Activated naive CD8-positive, alpha-beta T cell treated with anti-CD3 and anti-CD28 coated beads, Interleukin-2, amount 50 U/mL, for 24 hours (primary cell): ENCODE data around the gene FOXP1.

Experiments
- ATAC-seq: fragments of 150-1000 bp; cut with Tn5 transposase; one replicate; pipeline ENCODE4 v1.10.0; 2021
- DNase-seq: peaks from one replicate; pipeline ENCODE4 v3.0.0; 2021
- H3K27ac Mint-ChIP-seq: one replicate; pipeline ENCODE4 v1.8.0; 2021; ENCODE audit warnings: mild to moderate bottlenecking, mixed read lengths
- H3K27me3 Mint-ChIP-seq: one replicate; pipeline ENCODE4 v1.8.0; 2021; ENCODE audit warnings: mixed read lengths
- H3K36me3 Mint-ChIP-seq: one replicate; pipeline ENCODE4 v1.8.0; 2021; ENCODE audit warnings: low read depth, mixed read lengths
- H3K4me1 Mint-ChIP-seq: one replicate; pipeline ENCODE4 v1.8.0; 2021; ENCODE audit warnings: mixed read lengths
- H3K4me3 Mint-ChIP-seq: one replicate; pipeline ENCODE4 v1.8.0; 2021; ENCODE audit warnings: mild to moderate bottlenecking, moderate library complexity, mixed read lengths
- H3K9me3 Mint-ChIP-seq: one replicate; pipeline ENCODE4 v1.8.0; 2021; ENCODE audit warnings: mixed read lengths

FOXP1 gene

GRCh38 chr3:71228156-71228866 is 355.2 kb downstream of the FOXP1 start:
- peaks cover 93% of the 10 kb centered on the region for H3K4me1 Mint-ChIP-seq
- no peak for ATAC-seq
- peak overlapping the region; percentile 98 for H3K27ac Mint-ChIP-seq
- peak overlapping the region; percentile 88 for H3K4me3 Mint-ChIP-seq
- H3K36me3 Mint-ChIP-seq, result peaks cover 27% of the 10 kb centered on the region
- no peak for DNase-seq
- no peaks in the 10 kb centered on the region for H3K9me3 Mint-ChIP-seq
- H3K27me3 Mint-ChIP-seq, result peaks cover 4% of the 10 kb centered on the region

GRCh38 chr3:71227270-71227661 is 356.3 kb downstream of the FOXP1 start:
- Mint-ChIP-seq H3K4me3 (peak overlapping the region; percentile 88), H3K27me3 (peaks cover 4% of the 10 kb centered on the region), H3K27ac (peak overlapping the region; percentile 98), H3K36me3 (peaks cover 30% of the 10 kb centered on the region), H3K4me1 (peaks cover 96% of the 10 kb centered on the region), H3K9me3 (no peaks in the 10 kb centered on the region)
- no peak for DNase-seq
- ATAC-seq, result peak; percentile 5

- Mint-ChIP-seq H3K9me3 (no peaks in the 10 kb centered on the region), H3K4me1 (peaks cover 92% of the 10 kb centered on the region), H3K27me3 (peaks cover 4% of the 10 kb centered on the region), H3K27ac (peak overlapping the region; percentile 98), H3K36me3 (peaks cover 25% of the 10 kb centered on the region), H3K4me3 (peak overlapping the region; percentile 88)
- ATAC-seq, result peak; percentile 93
- peak; percentile 87 for DNase-seq
Measured at GRCh38 chr3:71226565-71227269, 356.8 kb downstream of the FOXP1 start.

- Mint-ChIP-seq H3K27ac (peak overlapping the region; percentile 98), H3K4me1 (peaks cover 92% of the 10 kb centered on the region), H3K4me3 (peak overlapping the region; percentile 88), H3K36me3 (peaks cover 30% of the 10 kb centered on the region), H3K9me3 (no peaks in the 10 kb centered on the region), H3K27me3 (peaks cover 4% of the 10 kb centered on the region)
- peak; percentile 23 for DNase-seq
- ATAC-seq, result no peak
Measured at GRCh38 chr3:71225951-71226564, 357.5 kb downstream of the FOXP1 start.

GRCh38 chr3:71225002-71225684 is 358.4 kb downstream of the FOXP1 start:
- peak overlapping the region; percentile 98 for H3K27ac Mint-ChIP-seq
- DNase-seq (no peak), ATAC-seq (no peak)
- no peaks in the 10 kb centered on the region for H3K9me3 Mint-ChIP-seq
- H3K4me1 Mint-ChIP-seq, result peaks cover 90% of the 10 kb centered on the region
- H3K4me3 Mint-ChIP-seq, result peak overlapping the region; percentile 88
- H3K27me3 Mint-ChIP-seq, result peaks cover 4% of the 10 kb centered on the region
- peaks cover 34% of the 10 kb centered on the region for H3K36me3 Mint-ChIP-seq

- Mint-ChIP-seq H3K4me1 (peaks cover 81% of the 10 kb centered on the region), H3K9me3 (peaks cover 4% of the 10 kb centered on the region), H3K36me3 (peaks cover 47% of the 10 kb centered on the region), H3K27ac (peak overlapping the region; percentile 83), H3K27me3 (no peaks in the 10 kb centered on the region), H3K4me3 (peak overlapping the region; percentile 47)
- peak; percentile 95 for ATAC-seq
- peak; percentile 46 for DNase-seq
Measured at GRCh38 chr3:71219744-71220638, 363.5 kb downstream of the FOXP1 start.

GRCh38 chr3:71218508-71218907 is 365.0 kb downstream of the FOXP1 start:
- no peak for ATAC-seq
- no peak for DNase-seq
- Mint-ChIP-seq H3K27ac (peak overlapping the region; percentile 53), H3K4me3 (no peak overlapping the region), H3K4me1 (peaks cover 80% of the 10 kb centered on the region), H3K36me3 (peaks cover 43% of the 10 kb centered on the region), H3K27me3 (no peaks in the 10 kb centered on the region), H3K9me3 (peaks cover 4% of the 10 kb centered on the region)

- ATAC-seq, result no peak
- H3K36me3 Mint-ChIP-seq, result peaks cover 43% of the 10 kb centered on the region
- peak overlapping the region; percentile 36 for H3K27ac Mint-ChIP-seq
- H3K27me3 Mint-ChIP-seq, result no peaks in the 10 kb centered on the region
- no peak overlapping the region for H3K4me3 Mint-ChIP-seq
- peaks cover 4% of the 10 kb centered on the region for H3K9me3 Mint-ChIP-seq
- DNase-seq, result no peak
- H3K4me1 Mint-ChIP-seq, result peaks cover 79% of the 10 kb centered on the region
Measured at GRCh38 chr3:71217640-71218222, 365.8 kb downstream of the FOXP1 start.

- Mint-ChIP-seq H3K4me1 (peaks cover 86% of the 10 kb centered on the region), H3K27ac (peak overlapping the region; percentile 26), H3K9me3 (peaks cover 4% of the 10 kb centered on the region), H3K36me3 (peaks cover 33% of the 10 kb centered on the region), H3K27me3 (no peaks in the 10 kb centered on the region), H3K4me3 (no peak overlapping the region)
- DNase-seq (no peak), ATAC-seq (no peak)
Measured at GRCh38 chr3:71215351-71215750, 368.2 kb downstream of the FOXP1 start.

GRCh38 chr3:71214797-71215196 is 368.7 kb downstream of the FOXP1 start:
- DNase-seq (no peak), ATAC-seq (peak; percentile 61)
- H3K36me3 Mint-ChIP-seq, result peaks cover 29% of the 10 kb centered on the region
- H3K27me3 Mint-ChIP-seq, result no peaks in the 10 kb centered on the region
- no peak overlapping the region for H3K4me3 Mint-ChIP-seq
- peak overlapping the region; percentile 30 for H3K27ac Mint-ChIP-seq
- peaks cover 86% of the 10 kb centered on the region for H3K4me1 Mint-ChIP-seq
- H3K9me3 Mint-ChIP-seq, result peaks cover 4% of the 10 kb centered on the region

- no peak for DNase-seq
- Mint-ChIP-seq H3K27me3 (no peaks in the 10 kb centered on the region), H3K4me3 (no peak overlapping the region), H3K9me3 (peaks cover 2% of the 10 kb centered on the region), H3K36me3 (peaks cover 26% of the 10 kb centered on the region), H3K27ac (peak overlapping the region; percentile 55), H3K4me1 (peaks cover 88% of the 10 kb centered on the region)
- no peak for ATAC-seq
Measured at GRCh38 chr3:71214016-71214415, 369.5 kb downstream of the FOXP1 start.

- no peak overlapping the region for H3K4me3 Mint-ChIP-seq
- no peaks in the 10 kb centered on the region for H3K27me3 Mint-ChIP-seq
- H3K4me1 Mint-ChIP-seq, result peaks cover 95% of the 10 kb centered on the region
- DNase-seq (no peak), ATAC-seq (no peak)
- peaks cover 15% of the 10 kb centered on the region for H3K36me3 Mint-ChIP-seq
- peak overlapping the region; percentile 84 for H3K27ac Mint-ChIP-seq
- H3K9me3 Mint-ChIP-seq, result no peaks in the 10 kb centered on the region
Measured at GRCh38 chr3:71211083-71211482, 372.4 kb downstream of the FOXP1 start.

GRCh38 chr3:71210257-71211007 is 373.1 kb downstream of the FOXP1 start:
- H3K4me1 Mint-ChIP-seq, result peaks cover 93% of the 10 kb centered on the region
- no peaks in the 10 kb centered on the region for H3K9me3 Mint-ChIP-seq
- peaks cover 15% of the 10 kb centered on the region for H3K36me3 Mint-ChIP-seq
- ATAC-seq (no peak), DNase-seq (no peak)
- H3K27me3 Mint-ChIP-seq, result no peaks in the 10 kb centered on the region
- peak overlapping the region; percentile 84 for H3K27ac Mint-ChIP-seq
- H3K4me3 Mint-ChIP-seq, result peak overlapping the region; percentile 56
